Measurements from ENCODE around the gene SUSD5. TPM values are rescaled to one million over a fixed set of nuclear protein-coding genes. Genes with fewer than 3 reads are reported as not detected.

SUSD5 gene
- total RNA-seq, 1 experiment from 2014 or later = 16.3 TPM

DNA sequence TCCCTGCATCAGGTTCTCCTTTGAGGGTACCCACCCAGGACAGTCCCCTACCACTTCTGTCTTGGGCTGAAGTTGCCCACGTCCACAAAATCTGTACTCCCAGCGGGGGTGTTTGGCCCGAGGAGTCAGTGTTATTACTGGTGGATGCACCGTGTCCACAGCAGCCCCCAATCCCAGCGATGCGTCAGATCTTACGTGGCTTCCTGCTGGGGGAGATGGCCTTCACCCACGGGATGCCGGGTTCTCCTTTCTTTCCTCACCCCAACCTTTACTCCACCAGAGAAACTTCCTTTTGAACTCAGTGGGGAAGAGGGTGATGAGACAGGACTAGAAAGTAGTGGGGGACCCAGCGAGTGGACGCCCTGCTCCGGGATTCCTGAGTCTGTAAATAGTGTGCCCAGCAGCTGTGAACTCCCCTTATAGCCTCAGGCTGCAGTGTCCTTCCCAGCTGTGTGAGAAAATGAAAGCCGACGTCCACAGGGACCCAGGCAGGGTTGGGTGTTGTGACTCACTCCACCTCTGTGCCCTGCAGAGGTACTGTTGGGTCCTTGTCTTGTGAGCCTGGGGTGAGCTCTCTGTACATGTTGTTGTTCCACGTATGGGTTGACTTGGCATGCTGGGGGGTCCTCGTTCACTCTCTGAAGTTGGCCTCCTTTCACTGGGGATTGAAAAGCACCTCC is 73.2 kb downstream of the SUSD5 start:
- CTCF ChIA-PET = interaction anchor here (0.6 kb wide), 1 partner anchor 221 kb away, joined by 3 read pairs; no protein-coding TSS in a partner anchor

DNA sequence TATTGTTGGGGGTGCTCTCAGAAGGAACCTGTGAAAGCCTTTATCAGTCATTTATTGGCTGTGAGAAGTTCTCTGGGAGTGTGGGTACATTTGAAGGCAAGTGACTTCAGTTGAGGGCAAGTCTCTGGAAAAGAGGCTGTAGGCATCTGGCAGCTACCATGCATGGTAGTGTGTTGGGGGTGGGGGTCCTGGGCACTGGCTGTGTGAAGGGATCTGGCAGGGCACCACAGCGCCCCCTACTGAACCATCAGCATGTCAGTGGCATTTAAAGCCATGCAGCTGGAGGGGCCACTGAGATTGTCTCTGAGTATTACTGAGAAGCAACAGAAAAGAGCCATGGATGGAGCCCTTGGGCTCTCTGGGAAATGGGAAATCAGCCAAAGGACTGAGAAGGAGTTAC is 74.2 kb downstream of the SUSD5 start:
- Histone ChIP-seq H3K9me3 (ENCODE audit: control insufficient read depth, insufficient read depth, low read depth, low read length) (no peaks in the 10 kb centered on the region), H3K4me1 (ENCODE audit: control insufficient read depth, insufficient read depth, low read length) (no peaks in the 10 kb centered on the region; the same call in 1 of the 2 replicates), H3K27me3 (ENCODE audit: control insufficient read depth, insufficient read depth, low read length) (no peaks in the 10 kb centered on the region), H3K4me3 (ENCODE audit: low read depth in 2 of 2, low read length in 2 of 2) (no peak overlapping the region), H3K27ac (ENCODE audit: low read length) (no peak overlapping the region), H3K36me3 (ENCODE audit: control insufficient read depth, insufficient read depth, low read length) (no peaks in the 10 kb centered on the region)
- ChIA-PET CTCF (no interaction called here), POLR2A (no interaction called here)
- DNase-seq (ENCODE audit: low read depth, low spot score) = no peak
- in situ Hi-C loops (cut with HindIII; ENCODE audit: low pct_unique_long_range_greater_than_20kb, low sequenced_read_pairs) = no loop called here
- TF ChIP-seq, protein P1, sequence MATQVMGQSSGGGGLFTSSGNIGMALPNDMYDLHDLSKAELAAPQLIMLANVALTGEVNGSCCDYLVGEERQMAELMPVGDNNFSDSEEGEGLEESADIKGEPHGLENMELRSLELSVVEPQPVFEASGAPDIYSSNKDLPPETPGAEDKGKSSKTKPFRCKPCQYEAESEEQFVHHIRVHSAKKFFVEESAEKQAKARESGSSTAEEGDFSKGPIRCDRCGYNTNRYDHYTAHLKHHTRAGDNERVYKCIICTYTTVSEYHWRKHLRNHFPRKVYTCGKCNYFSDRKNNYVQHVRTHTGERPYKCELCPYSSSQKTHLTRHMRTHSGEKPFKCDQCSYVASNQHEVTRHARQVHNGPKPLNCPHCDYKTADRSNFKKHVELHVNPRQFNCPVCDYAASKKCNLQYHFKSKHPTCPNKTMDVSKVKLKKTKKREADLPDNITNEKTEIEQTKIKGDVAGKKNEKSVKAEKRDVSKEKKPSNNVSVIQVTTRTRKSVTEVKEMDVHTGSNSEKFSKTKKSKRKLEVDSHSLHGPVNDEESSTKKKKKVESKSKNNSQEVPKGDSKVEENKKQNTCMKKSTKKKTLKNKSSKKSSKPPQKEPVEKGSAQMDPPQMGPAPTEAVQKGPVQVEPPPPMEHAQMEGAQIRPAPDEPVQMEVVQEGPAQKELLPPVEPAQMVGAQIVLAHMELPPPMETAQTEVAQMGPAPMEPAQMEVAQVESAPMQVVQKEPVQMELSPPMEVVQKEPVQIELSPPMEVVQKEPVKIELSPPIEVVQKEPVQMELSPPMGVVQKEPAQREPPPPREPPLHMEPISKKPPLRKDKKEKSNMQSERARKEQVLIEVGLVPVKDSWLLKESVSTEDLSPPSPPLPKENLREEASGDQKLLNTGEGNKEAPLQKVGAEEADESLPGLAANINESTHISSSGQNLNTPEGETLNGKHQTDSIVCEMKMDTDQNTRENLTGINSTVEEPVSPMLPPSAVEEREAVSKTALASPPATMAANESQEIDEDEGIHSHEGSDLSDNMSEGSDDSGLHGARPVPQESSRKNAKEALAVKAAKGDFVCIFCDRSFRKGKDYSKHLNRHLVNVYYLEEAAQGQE (IDR thresholded peaks at IDR 0.05; ENCODE audit: insufficient read depth in 1 of 2, low read depth in 2 of 2, low read length in 1 of 2) = no peak
- TF ChIP-seq TCF7L2 (IDR thresholded peaks at IDR 0.05; ENCODE audit: low read depth, low read length) = no peak
- TF ChIP-seq POLR2AphosphoS5 (IDR thresholded peaks at IDR 0.05; ENCODE audit: low read depth, low read length) = no peak
- TF ChIP-seq SIN3A (IDR thresholded peaks at IDR 0.05; ENCODE audit: borderline replicate concordance, insufficient read depth, low read depth, low read length) = no peak
- TF ChIP-seq, protein P2, sequence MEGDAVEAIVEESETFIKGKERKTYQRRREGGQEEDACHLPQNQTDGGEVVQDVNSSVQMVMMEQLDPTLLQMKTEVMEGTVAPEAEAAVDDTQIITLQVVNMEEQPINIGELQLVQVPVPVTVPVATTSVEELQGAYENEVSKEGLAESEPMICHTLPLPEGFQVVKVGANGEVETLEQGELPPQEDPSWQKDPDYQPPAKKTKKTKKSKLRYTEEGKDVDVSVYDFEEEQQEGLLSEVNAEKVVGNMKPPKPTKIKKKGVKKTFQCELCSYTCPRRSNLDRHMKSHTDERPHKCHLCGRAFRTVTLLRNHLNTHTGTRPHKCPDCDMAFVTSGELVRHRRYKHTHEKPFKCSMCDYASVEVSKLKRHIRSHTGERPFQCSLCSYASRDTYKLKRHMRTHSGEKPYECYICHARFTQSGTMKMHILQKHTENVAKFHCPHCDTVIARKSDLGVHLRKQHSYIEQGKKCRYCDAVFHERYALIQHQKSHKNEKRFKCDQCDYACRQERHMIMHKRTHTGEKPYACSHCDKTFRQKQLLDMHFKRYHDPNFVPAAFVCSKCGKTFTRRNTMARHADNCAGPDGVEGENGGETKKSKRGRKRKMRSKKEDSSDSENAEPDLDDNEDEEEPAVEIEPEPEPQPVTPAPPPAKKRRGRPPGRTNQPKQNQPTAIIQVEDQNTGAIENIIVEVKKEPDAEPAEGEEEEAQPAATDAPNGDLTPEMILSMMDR (IDR thresholded peaks at IDR 0.05) = peak; percentile 70
- no peak for ATAC-seq
- intact Hi-C loops (cut with micrococcal nuclease; ENCODE audit: unreplicated experiment) = no loop called here
- TSS peak; percentile 79 for BruUV-seq (replicated peaks)

More for the DNA sequence above, 73.2 kb downstream of the SUSD5 start:
- Histone ChIP-seq H3K4me1 (ENCODE audit: control insufficient read depth, insufficient read depth, low read length) (no peaks in the 10 kb centered on the region; the same call in 1 of the 2 replicates), H3K27me3 (ENCODE audit: control insufficient read depth, insufficient read depth, low read length) (no peaks in the 10 kb centered on the region), H3K27ac (ENCODE audit: low read length) (no peak overlapping the region), H3K9me3 (ENCODE audit: control insufficient read depth, insufficient read depth, low read depth, low read length) (no peaks in the 10 kb centered on the region), H3K4me3 (ENCODE audit: low read depth in 2 of 2, low read length in 2 of 2) (no peak overlapping the region), H3K36me3 (ENCODE audit: control insufficient read depth, insufficient read depth, low read length) (no peaks in the 10 kb centered on the region)
- TF ChIP-seq, protein P2 (IDR thresholded peaks at IDR 0.05) = no peak
- TF ChIP-seq, protein P1 (IDR thresholded peaks at IDR 0.05; ENCODE audit: insufficient read depth in 1 of 2, low read depth in 2 of 2, low read length in 1 of 2) = no peak
- TF ChIP-seq TCF7L2 (IDR thresholded peaks at IDR 0.05; ENCODE audit: low read depth, low read length) = no peak
- no peak for TF ChIP-seq POLR2AphosphoS5 (IDR thresholded peaks at IDR 0.05; ENCODE audit: low read depth, low read length)
- intact Hi-C loops (cut with micrococcal nuclease; ENCODE audit: unreplicated experiment) (no loop called here), in situ Hi-C loops (cut with HindIII; ENCODE audit: low pct_unique_long_range_greater_than_20kb, low sequenced_read_pairs) (no loop called here)
- no TSS peak for BruUV-seq (replicated peaks)
- DNase-seq (ENCODE audit: low read depth, low spot score) (no peak), ATAC-seq (peak; percentile 27; the same call in 1 of the 2 replicates)
- POLR2A ChIA-PET = no interaction called here
